Measurements from ENCODE around the gene TSPAN14.

DNA sequence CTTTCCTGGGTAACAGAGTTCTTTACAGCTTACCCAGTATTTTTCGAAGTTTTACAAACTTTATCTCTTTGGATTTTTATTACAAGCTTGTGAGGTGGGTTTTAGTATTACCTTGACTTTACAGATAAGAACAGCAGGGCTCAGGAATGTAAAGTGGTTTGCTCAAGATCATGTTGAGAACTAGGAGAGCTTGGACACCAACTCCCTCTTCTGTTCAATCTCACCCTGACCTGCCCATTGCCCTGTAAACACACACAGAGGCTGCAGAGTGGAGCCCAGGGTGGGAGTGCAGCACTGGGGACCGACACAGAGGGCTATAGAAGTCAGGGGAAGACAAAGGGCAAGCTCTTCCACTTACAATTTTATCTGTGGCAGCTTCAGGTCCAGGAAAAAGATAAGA lies 4.6 kb upstream of the TSPAN14 start:
- TF ChIP-seq, protein P1, sequence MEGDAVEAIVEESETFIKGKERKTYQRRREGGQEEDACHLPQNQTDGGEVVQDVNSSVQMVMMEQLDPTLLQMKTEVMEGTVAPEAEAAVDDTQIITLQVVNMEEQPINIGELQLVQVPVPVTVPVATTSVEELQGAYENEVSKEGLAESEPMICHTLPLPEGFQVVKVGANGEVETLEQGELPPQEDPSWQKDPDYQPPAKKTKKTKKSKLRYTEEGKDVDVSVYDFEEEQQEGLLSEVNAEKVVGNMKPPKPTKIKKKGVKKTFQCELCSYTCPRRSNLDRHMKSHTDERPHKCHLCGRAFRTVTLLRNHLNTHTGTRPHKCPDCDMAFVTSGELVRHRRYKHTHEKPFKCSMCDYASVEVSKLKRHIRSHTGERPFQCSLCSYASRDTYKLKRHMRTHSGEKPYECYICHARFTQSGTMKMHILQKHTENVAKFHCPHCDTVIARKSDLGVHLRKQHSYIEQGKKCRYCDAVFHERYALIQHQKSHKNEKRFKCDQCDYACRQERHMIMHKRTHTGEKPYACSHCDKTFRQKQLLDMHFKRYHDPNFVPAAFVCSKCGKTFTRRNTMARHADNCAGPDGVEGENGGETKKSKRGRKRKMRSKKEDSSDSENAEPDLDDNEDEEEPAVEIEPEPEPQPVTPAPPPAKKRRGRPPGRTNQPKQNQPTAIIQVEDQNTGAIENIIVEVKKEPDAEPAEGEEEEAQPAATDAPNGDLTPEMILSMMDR (conservative IDR thresholded peaks at IDR 0.05 in 1 of 2, IDR thresholded peaks at IDR 0.05 in 1 of 2; ENCODE audit: low read depth in 1 of 2, low read length in 2 of 2): no peak
- no peak for TF ChIP-seq EZH2 (IDR thresholded peaks at IDR 0.05; ENCODE audit: low read length, missing control alignments)
